HepG2 (cell line): ENCODE results near the gene SART1. TPM values are rescaled to one million over a fixed set of nuclear protein-coding genes. Genes with fewer than 3 reads are reported as not detected.

Experiments used
- ATAC-seq: fragments of 200-7000 bp; cut with Tn5 transposase; 3 replicates; pipeline ENCODE4 v1.9.1; 2020; ENCODE audit warnings: mild to moderate bottlenecking, moderate library complexity
- BruUV-seq: library from RNA; stranded (reverse); fragments of 400-500 nt; replicated peaks from 2 replicates; lab custom pipeline; 2021; lab: Mats Ljungman, UMichigan
- CTCF ChIA-PET: fragments of 300-600 bp; formaldehyde crosslinking; extraction: SDS; loops from one replicate; lab custom pipeline; 2021; ENCODE audit warnings: low total read pairs, inconsistent platforms, low intra/inter-chr PET ratio; lab: Yijun Ruan, JAX
- POLR2A ChIA-PET: fragments of 350-600 bp; sonication (Branson Sonifier 250); formaldehyde crosslinking; loops from one replicate; lab custom pipeline; 2020; ENCODE audit warnings: antibody characterized with exemption, inconsistent platforms; lab: Yijun Ruan, JAX
- DNase-seq: peaks from one replicate; pipeline ENCODE4 v3.0.0-alpha.2; 2015; ENCODE audit warnings: low spot score
- FAIRE-seq: peaks from 3 replicates; lab custom pipeline; 2011; peaks lifted over from hg19 to GRCh38; lab: Jason Lieb, UNC
- H2AFZ ChIP-seq: one replicate; pipeline ENCODE4 v1.6.1; 2011; ENCODE audit warnings: low read length, inconsistent platforms
- H3K27ac ChIP-seq: fragments of 300-600 bp; 3 replicates; pipeline ENCODE4 v1.8.0; 2011; ENCODE audit warnings: mixed run types, mild to moderate bottlenecking, mixed read lengths, low read length, inconsistent platforms; ENCODE audit not compliant: insufficient read depth; ENCODE audit errors: extremely low read length
- H3K27me3 ChIP-seq, 2 experiments: fragments of 200-600 bp in 1 of 2; 2 replicates in 1 of 2; 3 replicates in 1 of 2; pipeline versions ENCODE4 v1.6.0 to v1.8.0; 2011; ENCODE audit warnings: low read length in 2 of 2, mild to moderate bottlenecking in 2 of 2, moderate library complexity in 2 of 2, inconsistent platforms in 1 of 2; ENCODE audit not compliant: insufficient read depth in 2 of 2, control insufficient read depth in 1 of 2
- H3K36me3 ChIP-seq, 2 experiments: fragments of 200-600 bp in 1 of 2; replicated peaks in 1 of 2; 2 replicates in 1 of 2; 3 replicates in 1 of 2; pipeline versions ENCODE4 v1.5.1 to v1.8.0; 2011; ENCODE audit warnings: low read length in 2 of 2, inconsistent platforms in 1 of 2; ENCODE audit not compliant: insufficient read depth in 2 of 2, control insufficient read depth in 1 of 2
- H3K4me1 ChIP-seq: 2 replicates; pipeline ENCODE4 v1.5.1; 2012; ENCODE audit warnings: low read length, inconsistent platforms; ENCODE audit not compliant: insufficient read depth
- H3K4me2 ChIP-seq: 2 replicates; pipeline ENCODE4 v1.6.0; 2011; ENCODE audit warnings: low read depth, low read length, inconsistent platforms
- H3K4me3 ChIP-seq, 3 experiments: fragments of 200-600 bp in 1 of 3; sonication (generic), shearing (Covaris generic) in 1 of 3; replicated peaks in 1 of 3; 2 replicates each; pipeline ENCODE4 v1.5.1; 2011 to 2016; ENCODE audit warnings: low read length in 3 of 3, inconsistent platforms in 2 of 3, low read depth in 2 of 3, mild to moderate bottlenecking in 2 of 3, control low read depth in 1 of 3, mixed read lengths in 1 of 3; ENCODE audit not compliant: insufficient read depth in 1 of 3
- H3K79me2 ChIP-seq: one replicate; pipeline ENCODE4 v1.6.1; 2011; ENCODE audit warnings: low read length, inconsistent platforms; ENCODE audit not compliant: insufficient read depth
- H3K9ac ChIP-seq: 2 replicates; pipeline ENCODE4 v1.6.0; 2011; ENCODE audit warnings: mild to moderate bottlenecking, low read depth, low read length, inconsistent platforms; ENCODE audit not compliant: insufficient read depth
- H3K9me3 ChIP-seq: 2 replicates; pipeline ENCODE4 v1.5.1; 2012; ENCODE audit warnings: mild to moderate bottlenecking, low read length
- H4K20me1 ChIP-seq: 2 replicates; pipeline ENCODE4 v1.6.0; 2011; ENCODE audit warnings: inconsistent platforms, mild to moderate bottlenecking, low read length, moderate library complexity; ENCODE audit not compliant: insufficient read depth
- BRCA1 ChIP-seq: sonication (generic); formaldehyde crosslinking; IDR thresholded peaks from 2 replicates; pipeline ENCODE4 v1.4.0; 2020; ENCODE audit warnings: missing genetic modification reagents
- CHCHD3 ChIP-seq: sonication (generic); formaldehyde crosslinking; IDR thresholded peaks from 2 replicates; pipeline ENCODE4 v1.8.0; 2022; ENCODE audit warnings: mild to moderate bottlenecking, missing genetic modification reagents, moderate library complexity
- DNMT3B ChIP-seq: conservative IDR thresholded peaks from 2 replicates; pipeline ENCODE4 v1.6.1; 2016; ENCODE audit warnings: missing biosample characterization, control low read depth
- HNRNPLL ChIP-seq: fragments of 200-400 bp; formaldehyde crosslinking; IDR thresholded peaks from 2 replicates; pipeline ENCODE4 v1.6.1; 2017; ENCODE audit warnings: mild to moderate bottlenecking, low read depth, low read length; ENCODE audit not compliant: poor library complexity, severe bottlenecking
- JARID2 ChIP-seq: sonication (generic); formaldehyde crosslinking; IDR thresholded peaks from 2 replicates; pipeline ENCODE4 v1.8.1; 2023; ENCODE audit warnings: missing genetic modification reagents, inconsistent platforms; ENCODE audit not compliant: insufficient replicate concordance
- MED1 ChIP-seq: sonication (generic); formaldehyde crosslinking; IDR thresholded peaks from 2 replicates; pipeline ENCODE4 v1.4.0; 2020; ENCODE audit warnings: missing genetic modification reagents
- NFKBIZ ChIP-seq: IDR thresholded peaks from 2 replicates; pipeline ENCODE4 v1.6.1; 2018; ENCODE audit warnings: missing genetic modification reagents, missing compliant biosample characterization
- NONO ChIP-seq, 2 experiments: fragments of 450-650 bp in 1 of 2; sonication (generic) in 1 of 2; formaldehyde crosslinking in 1 of 2; IDR thresholded peaks in 1 of 2; conservative IDR thresholded peaks in 1 of 2; 2 replicates each; pipeline versions ENCODE4 v1.6.1 to v1.8.0; 2017 to 2022; ENCODE audit warnings: mild to moderate bottlenecking in 1 of 2, missing genetic modification reagents in 1 of 2, moderate library complexity in 1 of 2
- NR2F1 ChIP-seq, 2 experiments: fragments of 450-650 bp in 1 of 2; formaldehyde crosslinking in 1 of 2; IDR thresholded peaks; 2 replicates each; pipeline versions ENCODE4 v1.5.0 to v1.6.1; 2016 to 2020; ENCODE audit warnings: mild to moderate bottlenecking in 1 of 2, missing compliant biosample characterization in 1 of 2, missing genetic modification reagents in 1 of 2, moderate library complexity in 1 of 2
- TEAD2 ChIP-seq: sonication (generic); formaldehyde crosslinking; IDR thresholded peaks from 2 replicates; pipeline ENCODE4 v1.9.0; 2021; ENCODE audit warnings: missing genetic modification reagents
- ZNF121 ChIP-seq: sonication (generic); formaldehyde crosslinking; IDR thresholded peaks from 2 replicates; pipeline ENCODE4 v1.5.0; 2020; ENCODE audit warnings: mild to moderate bottlenecking, missing genetic modification reagents
- ZNF674 ChIP-seq: sonication (generic); formaldehyde crosslinking; IDR thresholded peaks from 2 replicates; pipeline ENCODE4 v1.5.0; 2020; ENCODE audit warnings: low read depth, mild to moderate bottlenecking, missing genetic modification reagents
- ZNF768 ChIP-seq: sonication (generic); formaldehyde crosslinking; IDR thresholded peaks from 2 replicates; pipeline ENCODE4 v1.4.0; 2020; ENCODE audit warnings: missing genetic modification reagents
- ZSCAN29 ChIP-seq: sonication (generic); formaldehyde crosslinking; conservative IDR thresholded peaks from 2 replicates; pipeline ENCODE4 v1.4.0; 2020; ENCODE audit warnings: mild to moderate bottlenecking, missing genetic modification reagents
- WGBS: methylation state at CpG from one replicate; pipeline ENCODE4 v1.1.6; 2017; ENCODE audit warnings: low lambda C conversion rate; 5-methylcytosine and 5-hydroxymethylcytosine counted together
- in situ Hi-C: cut with HindIII; loops from 2 replicates; pipeline ENCODE4 v1.10.0; 2017; ENCODE audit warnings: low pct_unique_long_range_greater_than_20kb; ENCODE audit not compliant: extremely low pct_ligation_motif_present
- intact Hi-C: fragments of 100-400 bp; cut with micrococcal nuclease; formaldehyde crosslinking; loops from one replicate; pipeline ENCODE4 v1.10.0; 2022; ENCODE audit not compliant: unreplicated experiment
- polyA plus RNA-seq, 8 experiments: library from polyadenylated mRNA; depleted of rRNA in 3 of 8; stranded (reverse) in 7 of 8; unstranded in 1 of 8; fragments of >200 nt; fragmentation: Illumina TruSeq in 4 of 8; extraction: Trizol in 4 of 8; gene quantifications; 2 replicates each; pipeline versions ENCODE4 v1.2.1 to v1.2.3, GENCODE V29; 2011 to 2016; ENCODE audit warnings: low read depth in 4 of 8, missing spikeins in 1 of 8, mixed read lengths in 1 of 8; ENCODE audit not compliant: insufficient read depth in 1 of 8
- total RNA-seq, 5 experiments: library from RNA; depleted of rRNA; stranded (reverse); fragments of >200 nt; fragmentation: Illumina TruSeq; extraction: Trizol; gene quantifications; 2 replicates each; pipeline ENCODE4 v1.2.3, GENCODE V29; 2016; ENCODE audit warnings: low read depth in 1 of 5
- TF ChIP-seq, protein P1 (sequence below): sonication (generic); formaldehyde crosslinking; IDR thresholded peaks from 2 replicates; pipeline ENCODE4 v1.4.0; 2020; ENCODE audit warnings: missing genetic modification reagents
- TF ChIP-seq, protein P2 (sequence below): sonication (generic); formaldehyde crosslinking; IDR thresholded peaks from 2 replicates; pipeline ENCODE4 v1.5.0; 2020; ENCODE audit warnings: missing genetic modification reagents
- TF ChIP-seq, protein P3 (sequence below): sonication (generic); formaldehyde crosslinking; IDR thresholded peaks from 2 replicates; pipeline ENCODE4 v1.8.0; 2022; ENCODE audit warnings: missing genetic modification reagents, mild to moderate bottlenecking, borderline replicate concordance

Gene SART1
- total and polyA plus RNA-seq, 2 of the 13 experiments (the other 11 are each of a cell fraction or from before 2014, with no cell fraction given), result 11.3 to 22.5 TPM

DNA sequence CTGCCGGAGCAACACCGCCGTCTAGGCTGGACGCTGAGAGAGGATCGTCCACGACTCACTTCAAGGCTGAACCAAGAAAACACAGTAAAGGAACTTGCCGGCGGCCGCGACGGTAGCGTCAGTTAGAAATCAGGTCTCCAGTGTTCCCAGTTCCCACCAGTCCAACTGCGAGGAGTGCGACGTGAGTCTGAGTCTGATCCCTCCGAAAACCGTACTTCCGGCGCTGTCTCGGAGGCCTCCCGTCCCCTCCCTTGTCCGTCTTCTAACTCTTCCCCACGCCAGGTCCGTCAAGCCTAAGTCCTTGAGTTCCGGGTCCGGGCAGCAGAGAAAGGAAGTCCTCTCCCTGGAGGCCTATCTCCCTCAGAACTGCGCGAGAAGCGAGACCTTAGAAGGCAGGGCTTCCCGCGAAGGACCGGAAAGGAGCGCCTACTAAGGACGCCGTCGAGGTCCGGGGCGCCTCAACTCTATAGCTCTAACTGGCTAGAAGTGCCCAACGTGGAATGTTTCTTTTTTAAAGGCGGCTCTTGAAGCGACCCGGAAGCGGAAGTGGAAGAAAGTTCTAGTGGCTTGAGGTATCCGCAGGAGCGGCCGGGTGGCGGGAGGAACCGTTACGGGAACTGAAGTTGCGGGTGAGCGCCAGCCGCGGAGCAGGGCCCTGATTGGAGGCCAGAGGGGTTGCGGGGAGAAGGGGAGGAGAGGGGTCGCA is 40.6 kb downstream of the SART1 start, which contains the start of the genes BANF1 and EIF1AD (continued):
- TF ChIP-seq NR2F1 (CRISPR knock-in tag; IDR thresholded peaks at IDR 0.05) (no peak), BRCA1 (CRISPR knock-in tag) (0 out of 2 replicates have a peak, but pooled peaks have one; percentile 12), JARID2 (CRISPR knock-in tag) (peak; percentile 77), CHCHD3 (CRISPR knock-in tag) (no peak), HNRNPLL (peak; percentile 74), TEAD2 (CRISPR knock-in tag) (no peak; the same call in 1 of the 2 replicates), ZNF768 (CRISPR knock-in tag) (no peak), ZNF121 (CRISPR knock-in tag) (0 out of 2 replicates have a peak, but pooled peaks have one; percentile 38)

GRCh38 chr11:66002648-66003225 is 41.2 kb downstream of the SART1 start:
- DNase-seq (peak; percentile 45), FAIRE-seq (peak; percentile 12), ATAC-seq (peak; percentile 66)
- Histone ChIP-seq H3K36me3 (peaks cover 16 to 34% of the 10 kb centered on the region in 2 experiments), H3K4me2 (peak overlapping the region; percentile 89), H3K27ac (peak overlapping the region; percentile 94), H3K9me3 (no peaks in the 10 kb centered on the region), H3K9ac (peak overlapping the region; percentile 92), H3K4me1 (peaks cover 41% of the 10 kb centered on the region), H3K27me3 (no peaks in the 10 kb centered on the region; a peak in 1 of 5 replicates), H2AFZ (no peak overlapping the region), H4K20me1 (no peaks in the 10 kb centered on the region), H3K79me2 (peaks cover 33% of the 10 kb centered on the region), H3K4me3 (peak overlapping the region; percentile 81 to 92 (median 88))
- WGBS, result 3% methylated on average over 5 of the region's 40 CpGs
- BruUV-seq, result no TSS peak
- in situ Hi-C loops (no loop called here), intact Hi-C loops (loop anchor here (1.0 kb wide), 1 partner anchor 50 kb away; the partner anchor contains the start of gene SF3B2)
- CTCF ChIA-PET, result interaction anchor here (1.5 kb wide), 1 partner anchor 14 kb away, joined by 4 read pairs; no protein-coding TSS in a partner anchor
- POLR2A ChIA-PET, result interaction anchor here (0.6 to 1.8 kb wide), 14 partner anchors 9 to 310 kb away, joined by 3 to 18 read pairs (median 4); partner anchors contain the start of genes CATSPER1, CCDC85B, CFL1 and CST6
- TF ChIP-seq ZNF674 (CRISPR knock-in tag) (0 out of 2 replicates have a peak, but pooled peaks have one; percentile 83), DNMT3B (CRISPR knock-in tag) (no peak), MED1 (CRISPR knock-in tag) (0 out of 2 replicates have a peak, but pooled peaks have one; percentile 14), NONO (IDR thresholded peaks at IDR 0.05) (no peak), NONO (CRISPR knock-in tag; conservative IDR thresholded peaks at IDR 0.05) (no peak), NFKBIZ (CRISPR knock-in tag) (no peak), ZSCAN29 (CRISPR knock-in tag) (no peak)
- TF ChIP-seq, protein P1, sequence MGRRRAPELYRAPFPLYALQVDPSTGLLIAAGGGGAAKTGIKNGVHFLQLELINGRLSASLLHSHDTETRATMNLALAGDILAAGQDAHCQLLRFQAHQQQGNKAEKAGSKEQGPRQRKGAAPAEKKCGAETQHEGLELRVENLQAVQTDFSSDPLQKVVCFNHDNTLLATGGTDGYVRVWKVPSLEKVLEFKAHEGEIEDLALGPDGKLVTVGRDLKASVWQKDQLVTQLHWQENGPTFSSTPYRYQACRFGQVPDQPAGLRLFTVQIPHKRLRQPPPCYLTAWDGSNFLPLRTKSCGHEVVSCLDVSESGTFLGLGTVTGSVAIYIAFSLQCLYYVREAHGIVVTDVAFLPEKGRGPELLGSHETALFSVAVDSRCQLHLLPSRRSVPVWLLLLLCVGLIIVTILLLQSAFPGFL (CRISPR knock-in tag), result 0 out of 2 replicates have a peak, but pooled peaks have one; percentile 47
- TF ChIP-seq, protein P2, sequence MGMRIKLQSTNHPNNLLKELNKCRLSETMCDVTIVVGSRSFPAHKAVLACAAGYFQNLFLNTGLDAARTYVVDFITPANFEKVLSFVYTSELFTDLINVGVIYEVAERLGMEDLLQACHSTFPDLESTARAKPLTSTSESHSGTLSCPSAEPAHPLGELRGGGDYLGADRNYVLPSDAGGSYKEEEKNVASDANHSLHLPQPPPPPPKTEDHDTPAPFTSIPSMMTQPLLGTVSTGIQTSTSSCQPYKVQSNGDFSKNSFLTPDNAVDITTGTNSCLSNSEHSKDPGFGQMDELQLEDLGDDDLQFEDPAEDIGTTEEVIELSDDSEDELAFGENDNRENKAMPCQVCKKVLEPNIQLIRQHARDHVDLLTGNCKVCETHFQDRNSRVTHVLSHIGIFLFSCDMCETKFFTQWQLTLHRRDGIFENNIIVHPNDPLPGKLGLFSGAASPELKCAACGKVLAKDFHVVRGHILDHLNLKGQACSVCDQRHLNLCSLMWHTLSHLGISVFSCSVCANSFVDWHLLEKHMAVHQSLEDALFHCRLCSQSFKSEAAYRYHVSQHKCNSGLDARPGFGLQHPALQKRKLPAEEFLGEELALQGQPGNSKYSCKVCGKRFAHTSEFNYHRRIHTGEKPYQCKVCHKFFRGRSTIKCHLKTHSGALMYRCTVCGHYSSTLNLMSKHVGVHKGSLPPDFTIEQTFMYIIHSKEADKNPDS, result no peak
- TF ChIP-seq, protein P3, sequence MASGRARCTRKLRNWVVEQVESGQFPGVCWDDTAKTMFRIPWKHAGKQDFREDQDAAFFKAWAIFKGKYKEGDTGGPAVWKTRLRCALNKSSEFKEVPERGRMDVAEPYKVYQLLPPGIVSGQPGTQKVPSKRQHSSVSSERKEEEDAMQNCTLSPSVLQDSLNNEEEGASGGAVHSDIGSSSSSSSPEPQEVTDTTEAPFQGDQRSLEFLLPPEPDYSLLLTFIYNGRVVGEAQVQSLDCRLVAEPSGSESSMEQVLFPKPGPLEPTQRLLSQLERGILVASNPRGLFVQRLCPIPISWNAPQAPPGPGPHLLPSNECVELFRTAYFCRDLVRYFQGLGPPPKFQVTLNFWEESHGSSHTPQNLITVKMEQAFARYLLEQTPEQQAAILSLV (CRISPR knock-in tag), result no peak
